ENCODE measurements around the gene GNG13.
"Not testable (repeated sequence)": the region's sequence is repeated elsewhere in the genome, so short reads cannot be mapped to it uniquely, and the experiment has no call there.

The GNG13 gene

DNA sequence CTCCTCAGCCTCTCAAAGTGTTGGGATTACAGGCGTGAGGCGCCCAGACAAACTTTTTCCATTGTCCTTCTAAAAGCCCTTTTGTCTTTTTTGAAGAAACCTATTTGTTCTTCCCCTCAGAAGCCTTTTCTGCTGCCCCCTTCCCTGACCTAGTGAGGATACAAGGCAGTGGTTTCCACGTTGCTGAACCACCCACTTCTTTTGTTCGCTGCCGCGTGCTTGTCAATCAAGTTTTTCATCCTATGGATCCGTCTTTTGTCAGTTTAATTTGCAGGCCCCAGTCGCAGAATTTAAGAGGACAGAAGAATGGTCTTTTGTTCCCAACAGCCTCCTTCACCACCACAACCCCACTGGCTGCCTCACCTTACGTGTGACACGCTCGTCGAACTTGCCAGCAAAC is 20.2 kb upstream of the GNG13 start:
- peaks cover 10 to 87% (median 61%) of the 10 kb centered on the region in 10 experiments for H3K4me1 ChIP-seq
- H4K20me1 ChIP-seq = peaks cover 0 to 9% (median 0%) of the 10 kb centered on the region in 11 experiments; a peak in 4 of 22 replicates
- H3K4me3 ChIP-seq = no peak overlapping the region; a peak in 1 of 20 replicates
- no peaks in the 10 kb centered on the region for H3K36me3 ChIP-seq
- no peak overlapping the region for H3K27ac ChIP-seq
- H3K9me3 ChIP-seq (replicated peaks in 1 of 11) = peaks cover 0 to 34% (median 16%) of the 10 kb centered on the region in 11 experiments; a peak in 17 of 22 replicates
- H3K9ac ChIP-seq = no peak overlapping the region
- H3K27me3 ChIP-seq = peaks cover 0 to 49% (median 0%) of the 10 kb centered on the region in 11 experiments; a peak in 8 of 22 replicates
- TF ChIP-seq Cebpa-rat (IDR thresholded peaks at IDR 0.05) = no peak
- H3K4me2 ChIP-seq = peak overlapping the region in 8 of 11 experiments; percentile 64 to 93 (median 84); a peak in 16 of 22 replicates

DNA sequence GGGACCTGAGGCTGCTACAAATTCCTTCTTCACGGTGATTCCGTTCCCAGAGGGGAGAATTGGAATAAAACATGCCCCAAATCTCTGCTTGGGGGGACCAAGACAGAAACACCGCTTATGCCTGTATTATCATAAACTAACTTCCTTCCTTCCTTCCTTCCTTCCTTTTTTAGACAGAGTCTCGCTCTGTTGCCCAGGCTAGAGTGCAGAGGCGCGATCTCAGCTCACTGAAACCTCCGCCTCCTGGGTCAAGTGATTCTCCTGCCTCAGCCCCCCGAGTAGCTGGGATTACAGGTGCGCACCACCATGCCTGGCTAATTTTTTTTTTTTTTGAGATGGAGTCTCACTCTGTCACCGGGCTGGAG is 19.5 kb upstream of the GNG13 start:
- H3K4me2 ChIP-seq = peak overlapping the region in 9 of 11 experiments; percentile 56 to 93 (median 82); a peak in 18 of 22 replicates
- peak overlapping the region in 4 of 11 experiments; percentile 7 to 57 (median 20); a peak in 3 of 22 replicates for H3K9ac ChIP-seq
- H3K4me1 ChIP-seq = peaks cover 3 to 87% (median 60%) of the 10 kb centered on the region in 10 experiments; a peak in 19 of 20 replicates
- peaks cover 0 to 34% (median 16%) of the 10 kb centered on the region in 11 experiments; a peak in 17 of 22 replicates for H3K9me3 ChIP-seq (replicated peaks in 1 of 11)
- peak overlapping the region in 4 of 10 experiments; percentile 4 to 38 (median 23); a peak in 4 of 20 replicates for H3K4me3 ChIP-seq
- peak overlapping the region in 4 of 11 experiments; percentile 20 to 58 (median 50); a peak in 7 of 22 replicates for H3K27ac ChIP-seq
- peaks cover 0 to 43% (median 0%) of the 10 kb centered on the region in 11 experiments; a peak in 8 of 22 replicates for H3K27me3 ChIP-seq
- H3K36me3 ChIP-seq, H4K20me1 ChIP-seq: not testable (repeated sequence)

DNA sequence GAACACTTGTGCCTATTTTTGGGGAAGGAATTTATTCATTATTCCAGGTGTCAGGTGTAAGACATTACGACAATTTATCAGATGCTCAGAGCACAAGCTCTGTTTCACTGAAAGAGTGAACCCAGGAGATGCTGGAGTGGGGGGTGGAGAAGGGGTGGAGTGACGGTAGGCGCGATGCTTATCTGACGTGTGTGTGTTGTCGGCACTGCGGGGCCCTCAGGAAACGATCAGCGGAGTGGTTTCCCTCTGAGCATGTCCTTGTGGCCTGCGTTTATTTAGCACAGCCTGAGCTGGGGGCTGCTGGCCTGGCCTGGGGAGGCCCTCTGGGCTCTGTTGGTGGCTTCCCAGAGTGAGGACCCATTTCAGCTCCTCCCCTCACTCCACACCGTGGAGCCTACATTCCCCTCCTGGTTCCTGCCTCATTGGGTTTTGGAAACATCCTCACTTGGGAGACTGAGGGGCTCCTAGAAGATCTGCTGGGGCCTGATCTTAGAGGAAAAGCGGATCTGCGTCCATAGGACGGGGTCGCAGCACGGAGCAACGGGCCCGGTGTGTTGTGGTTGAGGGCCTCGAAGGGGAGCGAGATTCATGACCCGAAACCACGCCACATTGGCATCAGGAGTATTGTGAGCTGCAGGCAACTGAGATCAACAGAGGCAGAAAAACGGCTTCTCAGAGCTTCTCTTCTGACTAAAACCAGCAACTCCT is 19.0 kb upstream of the GNG13 start:
- H3K9ac ChIP-seq = peak overlapping the region in 5 of 11 experiments; percentile 7 to 57 (median 20); a peak in 4 of 22 replicates
- peaks cover 0 to 34% (median 16%) of the 10 kb centered on the region in 11 experiments; a peak in 17 of 22 replicates for H3K9me3 ChIP-seq (replicated peaks in 1 of 11)
- no peak for TF ChIP-seq Cebpa-rat (IDR thresholded peaks at IDR 0.05)
- peaks cover 0 to 44% (median 0%) of the 10 kb centered on the region in 11 experiments; a peak in 7 of 22 replicates for H3K27me3 ChIP-seq
- H3K4me1 ChIP-seq = peaks cover 0 to 87% (median 57%) of the 10 kb centered on the region in 10 experiments; a peak in 18 of 20 replicates
- peak overlapping the region in 4 of 11 experiments; percentile 20 to 58 (median 50); a peak in 7 of 22 replicates for H3K27ac ChIP-seq
- H4K20me1 ChIP-seq = peaks cover 0 to 9% (median 0%) of the 10 kb centered on the region in 11 experiments; a peak in 3 of 22 replicates
- peak overlapping the region in 5 of 10 experiments; percentile 4 to 38 (median 16); a peak in 4 of 20 replicates for H3K4me3 ChIP-seq
- H3K4me2 ChIP-seq = peak overlapping the region in 9 of 11 experiments; percentile 56 to 93 (median 82); a peak in 18 of 22 replicates
- no peaks in the 10 kb centered on the region for H3K36me3 ChIP-seq

DNA sequence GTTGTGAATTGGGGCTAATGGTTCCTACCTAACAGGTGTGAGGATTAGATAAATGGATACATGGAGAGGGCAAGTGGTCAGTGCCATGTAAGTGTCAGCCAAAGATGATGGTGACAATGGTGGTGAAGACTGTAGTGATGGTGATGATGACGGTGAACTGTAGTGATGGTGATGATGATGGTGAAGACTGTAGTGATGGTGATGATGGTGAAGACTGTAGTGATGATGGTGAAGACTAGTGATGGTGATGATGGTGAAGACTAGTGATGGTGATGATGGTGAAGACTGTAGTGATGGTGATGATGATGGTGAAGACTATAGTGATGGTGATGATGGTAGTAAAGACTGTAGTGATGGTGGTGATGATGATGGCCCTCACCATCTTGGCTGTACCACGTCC is 18.1 kb upstream of the GNG13 start:
- no peaks in the 10 kb centered on the region for H3K36me3 ChIP-seq
- H4K20me1 ChIP-seq = peaks cover 0 to 9% (median 0%) of the 10 kb centered on the region in 11 experiments; a peak in 3 of 22 replicates
- H3K9me3 ChIP-seq (replicated peaks in 1 of 11) = peaks cover 0 to 29% (median 14%) of the 10 kb centered on the region in 11 experiments; a peak in 17 of 22 replicates
- TF ChIP-seq Cebpa-rat (IDR thresholded peaks at IDR 0.05) = no peak
- H3K27me3 ChIP-seq = peaks cover under 1 to 48% (median 7%) of the 10 kb centered on the region in 11 experiments; a peak in 21 of 22 replicates
- peaks cover 0 to 87% (median 61%) of the 10 kb centered on the region in 10 experiments; a peak in 18 of 20 replicates for H3K4me1 ChIP-seq
- H3K9ac ChIP-seq = no peak overlapping the region
- peak overlapping the region in 7 of 11 experiments; percentile 64 to 93 (median 85); a peak in 10 of 22 replicates for H3K4me2 ChIP-seq
- H3K4me3 ChIP-seq = no peak overlapping the region
- no peak overlapping the region for H3K27ac ChIP-seq

DNA sequence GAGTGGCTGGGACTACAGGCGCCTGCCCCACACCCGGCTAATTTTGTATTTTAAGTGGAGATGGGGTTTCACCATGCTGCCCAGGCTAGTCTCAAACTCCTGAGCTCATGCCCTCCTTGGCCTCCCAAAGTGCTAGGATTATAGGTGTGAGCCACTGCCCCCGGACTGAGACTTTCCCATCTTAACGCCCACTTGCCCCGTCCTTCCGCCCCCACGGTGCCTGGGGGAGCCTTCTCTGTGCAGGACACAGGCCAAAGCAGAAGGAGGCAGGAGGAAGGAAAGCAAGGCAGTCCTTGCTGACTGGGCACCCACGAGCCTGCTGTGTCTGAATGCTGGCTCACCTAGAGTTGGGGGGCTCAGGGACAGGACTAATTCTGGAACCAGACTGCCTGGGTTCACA is 17.6 kb upstream of the GNG13 start:
- H4K20me1 ChIP-seq = peaks cover 0 to 9% (median 0%) of the 10 kb centered on the region in 11 experiments; a peak in 4 of 22 replicates
- TF ChIP-seq Cebpa-rat (IDR thresholded peaks at IDR 0.05) = no peak
- no peaks in the 10 kb centered on the region for H3K36me3 ChIP-seq
- no peak overlapping the region for H3K4me3 ChIP-seq
- H3K4me2 ChIP-seq = no peak overlapping the region
- H3K4me1 ChIP-seq = peaks cover 0 to 90% (median 65%) of the 10 kb centered on the region in 10 experiments; a peak in 18 of 20 replicates
- H3K27ac ChIP-seq = no peak overlapping the region
- H3K27me3 ChIP-seq = peaks cover 5 to 52% (median 11%) of the 10 kb centered on the region in 11 experiments
- H3K9ac ChIP-seq = no peak overlapping the region
- peaks cover 0 to 24% (median 10%) of the 10 kb centered on the region in 11 experiments; a peak in 17 of 22 replicates for H3K9me3 ChIP-seq (replicated peaks in 1 of 11)

DNA sequence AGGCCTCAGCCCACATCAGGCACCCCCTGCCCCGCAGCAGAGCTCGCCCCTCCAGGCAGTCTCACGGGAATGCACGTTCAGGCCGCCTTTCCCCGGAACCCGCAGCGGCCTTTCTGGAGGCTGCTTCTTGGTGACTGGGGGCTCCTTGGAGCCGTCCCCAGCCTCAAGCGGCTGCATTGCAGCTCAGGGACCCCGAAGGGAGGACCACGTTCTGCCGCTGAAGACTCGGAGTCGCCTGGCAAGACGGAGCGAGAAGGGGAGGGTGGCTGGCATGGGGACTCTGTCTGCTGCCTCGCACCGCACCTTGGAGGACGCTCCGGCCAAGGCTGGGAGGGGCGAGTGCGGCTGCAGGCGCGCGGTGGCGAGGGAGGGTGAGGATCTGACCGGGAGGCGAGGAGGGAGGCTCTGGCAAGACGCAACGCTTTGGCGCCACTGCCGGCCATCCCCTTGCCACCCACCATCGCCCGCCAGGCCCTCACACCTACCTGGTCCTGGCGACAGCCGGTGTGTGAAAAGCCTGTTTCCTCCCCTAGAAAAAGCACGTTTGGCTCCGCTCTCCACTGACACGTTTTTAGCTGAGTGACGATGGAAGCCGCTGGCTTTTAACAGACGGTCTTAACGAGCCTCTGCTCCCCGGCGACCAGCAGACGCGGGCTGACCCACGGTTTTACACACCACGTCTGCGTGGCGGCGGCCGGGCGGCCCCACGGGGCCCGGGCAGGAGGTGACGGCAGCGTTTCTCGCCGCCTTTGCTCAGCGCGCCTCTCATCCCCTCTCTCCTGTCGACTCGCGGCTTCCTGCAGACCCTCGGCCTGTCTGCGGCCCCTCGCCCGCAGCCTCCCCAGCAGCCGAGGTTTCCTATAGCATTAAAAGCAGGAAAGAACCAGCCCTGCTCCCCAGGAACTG is 16.7 kb upstream of the GNG13 start:
- peak overlapping the region in 7 of 11 experiments; percentile 13 to 84 (median 76); a peak in 11 of 22 replicates for H3K4me2 ChIP-seq
- no peak overlapping the region for H3K9ac ChIP-seq
- peaks cover 14 to 61% (median 20%) of the 10 kb centered on the region in 11 experiments for H3K27me3 ChIP-seq
- H3K4me3 ChIP-seq = no peak overlapping the region
- H3K27ac ChIP-seq = no peak overlapping the region
- H3K4me1 ChIP-seq = peaks cover 0 to 87% (median 65%) of the 10 kb centered on the region in 10 experiments; a peak in 18 of 20 replicates
- H4K20me1 ChIP-seq = peaks cover 0 to 9% (median 0%) of the 10 kb centered on the region in 11 experiments; a peak in 4 of 22 replicates
- H3K36me3 ChIP-seq = no peaks in the 10 kb centered on the region
- TF ChIP-seq Cebpa-rat (IDR thresholded peaks at IDR 0.05) = no peak
- H3K9me3 ChIP-seq (replicated peaks in 1 of 11) = peaks cover 0 to 23% (median 10%) of the 10 kb centered on the region in 11 experiments; a peak in 15 of 22 replicates

DNA sequence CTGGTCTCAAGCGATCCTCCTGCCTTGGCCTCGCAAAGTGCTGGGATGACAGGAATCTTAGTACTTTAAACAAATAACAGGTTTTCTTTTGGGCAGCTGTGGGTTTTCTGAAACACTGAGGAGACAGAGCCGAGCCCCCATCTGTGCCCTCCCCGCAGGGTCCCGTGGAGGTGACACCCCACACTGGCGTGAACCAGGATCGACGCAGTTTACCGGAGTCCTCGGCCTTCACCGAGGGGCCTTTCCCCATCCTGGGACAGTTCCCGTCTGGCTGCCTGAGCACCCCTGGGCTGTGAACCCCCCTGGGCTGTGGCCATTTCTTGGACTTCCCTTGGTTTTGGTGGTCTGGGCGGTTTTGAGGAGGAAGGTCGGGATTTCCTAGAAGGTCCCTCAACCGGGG is 15.3 kb upstream of the GNG13 start:
- H3K4me3 ChIP-seq = no peak overlapping the region
- no peak overlapping the region for H3K9ac ChIP-seq
- TF ChIP-seq Cebpa-rat (IDR thresholded peaks at IDR 0.05) = no peak
- peak overlapping the region in 9 of 11 experiments; percentile 18 to 84 (median 67); a peak in 16 of 22 replicates for H3K4me2 ChIP-seq
- H3K36me3 ChIP-seq = no peaks in the 10 kb centered on the region
- H3K27ac ChIP-seq = no peak overlapping the region
- H3K9me3 ChIP-seq (replicated peaks in 1 of 11) = peaks cover 0 to 23% (median 10%) of the 10 kb centered on the region in 11 experiments; a peak in 15 of 22 replicates
- peaks cover 19 to 70% (median 31%) of the 10 kb centered on the region in 11 experiments for H3K27me3 ChIP-seq
- peaks cover 0 to 75% (median 60%) of the 10 kb centered on the region in 10 experiments; a peak in 18 of 20 replicates for H3K4me1 ChIP-seq
- H4K20me1 ChIP-seq = peaks cover 0 to 11% (median 0%) of the 10 kb centered on the region in 11 experiments; a peak in 5 of 22 replicates

DNA sequence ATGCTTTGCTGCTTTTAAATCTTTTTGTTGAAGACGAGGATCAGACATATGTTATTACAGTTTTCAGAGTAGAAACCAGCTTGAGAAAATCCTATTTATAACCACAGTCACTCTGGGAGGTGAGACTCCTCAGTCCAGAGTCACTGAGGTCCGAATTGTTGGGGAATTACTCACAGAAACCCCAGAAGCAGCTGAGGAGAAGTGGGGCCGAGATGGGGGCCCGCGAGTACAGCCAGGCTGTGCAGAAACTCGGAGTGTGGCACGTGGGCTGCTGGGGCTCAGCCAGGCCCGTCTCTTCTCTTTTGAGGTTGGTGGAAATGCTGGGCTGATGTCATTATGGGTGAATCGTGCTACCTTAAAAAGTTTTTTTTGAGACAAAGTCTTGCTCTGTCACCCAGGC is 14.4 kb upstream of the GNG13 start:
- H3K9ac ChIP-seq = no peak overlapping the region
- peaks cover 28 to 70% (median 40%) of the 10 kb centered on the region in 11 experiments for H3K27me3 ChIP-seq
- H3K9me3 ChIP-seq (replicated peaks in 1 of 11) = peaks cover 0 to 23% (median 10%) of the 10 kb centered on the region in 11 experiments; a peak in 15 of 22 replicates
- H3K36me3 ChIP-seq = no peaks in the 10 kb centered on the region
- no peak for TF ChIP-seq Cebpa-rat (IDR thresholded peaks at IDR 0.05)
- no peak overlapping the region for H3K27ac ChIP-seq
- peak overlapping the region in 6 of 11 experiments; percentile 40 to 82 (median 78); a peak in 6 of 22 replicates for H3K4me2 ChIP-seq
- no peak overlapping the region for H3K4me3 ChIP-seq
- H4K20me1 ChIP-seq = peaks cover 0 to 14% (median 0%) of the 10 kb centered on the region in 11 experiments; a peak in 5 of 22 replicates
- peaks cover 0 to 66% (median 51%) of the 10 kb centered on the region in 10 experiments; a peak in 18 of 20 replicates for H3K4me1 ChIP-seq

Measured in BLaER1 treated with 17β-estradiol and CSF1 and Interleukin-3, amounts not matched to agents 10 nM and 100 nM (cell line).